ENCODE measurements around the gene ADAMTS3.
"Not testable (repeated sequence)": the region's sequence is repeated elsewhere in the genome, so short reads cannot be mapped to it uniquely, and the experiment has no call there.

Gene ADAMTS3

DNA sequence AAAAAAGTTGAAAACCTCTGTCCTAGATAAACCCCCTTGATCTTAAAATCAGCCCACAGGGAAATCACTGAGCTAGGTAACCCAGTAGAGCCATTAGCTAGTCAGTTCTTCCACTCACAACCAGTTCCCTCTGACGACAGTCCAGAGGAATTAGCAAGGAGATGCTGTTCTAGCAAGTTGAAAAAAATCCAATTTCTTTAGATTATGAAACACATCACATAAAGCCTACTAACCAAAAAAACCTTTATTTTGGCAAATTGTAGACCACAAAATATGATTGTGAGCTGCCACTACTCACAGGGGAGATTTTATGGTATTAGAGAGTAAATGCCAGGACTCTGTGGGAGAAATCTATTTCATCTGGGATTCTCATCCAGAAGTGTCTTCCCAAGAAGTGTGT, 22.6 kb downstream of the ADAMTS3 start:
- no peak for DNase-seq

DNA sequence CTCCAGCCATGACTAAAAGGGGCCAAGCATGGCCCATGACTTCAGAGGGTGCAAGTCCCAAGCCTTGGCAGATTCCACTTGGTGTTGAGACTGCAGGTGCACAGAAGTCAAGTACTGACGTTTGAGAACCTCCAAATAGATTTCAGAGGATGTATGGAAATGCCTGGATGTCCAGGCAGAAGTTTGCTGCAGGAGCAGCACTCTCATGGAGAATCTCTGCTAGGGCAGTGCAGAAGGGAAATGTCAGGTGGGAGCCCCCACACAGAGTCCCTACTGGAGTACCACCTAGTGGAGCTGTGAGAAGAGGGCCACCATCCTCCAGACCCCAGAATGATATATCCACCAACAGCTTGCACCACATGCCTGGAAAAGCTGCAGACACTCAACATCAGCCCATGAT, 28.3 kb downstream of the ADAMTS3 start:
- DNase-seq, result not testable (repeated sequence)

DNA sequence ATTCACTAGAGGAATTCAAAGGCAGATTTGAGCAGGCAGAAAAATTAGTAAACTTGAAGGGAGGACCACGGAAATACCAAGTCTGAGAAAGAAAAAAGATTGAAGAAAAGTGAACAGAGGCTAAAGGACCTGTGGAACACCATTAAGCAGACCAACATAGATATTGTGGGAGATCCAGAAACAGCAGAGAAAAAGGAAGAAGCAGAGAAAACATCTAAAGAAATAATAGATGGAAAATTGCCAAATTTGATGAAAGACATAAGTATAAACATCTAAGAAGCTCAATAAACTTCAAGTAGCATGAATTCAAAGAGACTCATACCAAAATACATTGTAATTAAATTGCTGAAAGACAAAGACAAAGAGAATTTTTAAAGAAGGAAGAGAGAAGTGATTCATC, 31.0 kb downstream of the ADAMTS3 start:
- no peak for DNase-seq

DNA sequence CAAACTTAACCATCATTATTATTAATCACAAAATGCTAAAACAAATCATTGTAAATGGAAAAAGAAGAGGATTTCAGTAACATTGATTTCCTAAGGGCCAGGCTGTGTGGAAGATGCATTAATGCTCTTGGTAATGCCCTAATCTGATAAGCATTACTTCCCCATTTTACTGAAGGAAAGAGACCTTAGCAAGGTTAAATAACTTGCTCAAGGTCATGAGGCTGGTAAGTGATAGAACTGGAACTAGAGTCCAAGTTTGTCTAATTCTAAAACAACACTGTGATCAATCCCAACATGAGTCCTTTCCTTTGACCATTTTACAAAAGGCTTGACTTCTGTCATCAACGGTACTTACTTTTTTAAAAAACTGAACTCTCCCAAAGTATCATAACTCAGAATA, 32.6 kb downstream of the ADAMTS3 start:
- DNase-seq, result no peak

DNA sequence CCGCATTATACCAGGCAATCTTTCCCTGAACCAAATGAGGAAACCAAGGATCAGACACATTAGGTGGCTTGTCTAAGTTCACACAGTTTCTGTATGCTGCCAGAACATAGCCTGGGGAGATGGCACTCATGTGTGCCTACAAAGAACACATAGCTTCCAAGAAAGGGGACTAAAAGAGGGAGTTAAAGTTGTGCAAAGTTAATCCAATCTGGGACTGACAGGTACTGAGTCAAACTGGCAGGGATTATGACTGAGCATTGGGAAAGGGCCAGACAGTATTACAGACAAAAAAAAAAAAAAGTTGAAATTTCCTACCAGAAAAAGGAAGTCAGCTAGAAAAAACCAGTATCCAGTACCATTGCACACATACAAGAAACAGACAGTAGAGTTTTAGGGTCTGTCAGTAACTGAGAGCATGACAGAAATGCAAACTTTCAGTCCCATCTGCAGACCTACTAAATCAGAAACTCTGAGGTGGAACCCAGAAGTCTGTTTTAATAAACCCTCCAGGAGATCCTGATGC, 37.2 kb downstream of the ADAMTS3 start:
- DNase-seq, result no peak

DNA sequence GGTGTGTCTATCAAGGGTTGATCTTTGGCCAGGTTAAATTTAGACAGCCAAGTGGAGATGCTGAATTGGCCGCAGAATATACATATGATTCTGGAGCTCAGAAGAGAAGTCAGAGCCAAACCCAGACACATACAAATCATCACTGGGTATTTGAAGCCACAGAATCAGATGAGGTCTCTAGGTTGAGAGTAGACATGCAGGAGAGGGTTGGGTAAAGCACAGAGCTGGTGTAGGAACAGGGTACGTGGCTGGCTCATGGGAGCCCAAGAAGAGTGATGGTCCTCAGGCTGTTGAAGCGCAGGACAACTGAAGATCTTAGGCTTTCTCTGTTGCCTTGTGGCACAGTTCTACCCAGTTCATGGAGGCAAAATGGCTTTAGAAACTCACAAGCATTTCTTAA, 37.7 kb downstream of the ADAMTS3 start:
- no peak for DNase-seq

DNA sequence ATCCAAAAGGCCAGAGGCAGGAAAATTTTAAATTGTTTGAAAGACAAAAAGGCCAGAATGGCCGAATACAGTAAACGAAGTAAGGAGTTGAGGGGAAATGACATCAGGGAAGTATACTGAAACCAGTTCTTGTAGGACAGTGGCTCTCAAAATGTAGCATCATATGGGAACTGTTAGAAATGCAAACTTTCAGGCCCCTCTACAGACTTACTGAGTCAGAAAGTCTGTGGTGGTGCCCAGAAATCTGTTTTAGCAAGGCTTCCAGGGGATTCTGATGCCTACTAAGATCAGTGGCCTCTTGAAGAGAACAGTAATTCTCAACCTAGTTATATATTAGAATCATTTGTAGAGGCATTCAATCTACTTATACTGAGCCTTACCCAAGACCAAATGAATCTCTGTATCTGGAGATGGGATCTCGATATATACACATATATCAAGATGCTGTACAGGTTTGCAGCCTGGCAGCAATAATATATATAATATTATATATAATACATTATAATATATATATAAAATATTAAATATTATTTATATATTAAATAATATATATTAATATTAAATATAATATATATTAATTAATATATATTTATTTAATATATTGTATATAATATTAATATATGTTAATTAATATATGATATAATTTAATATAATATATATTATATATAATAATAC, 39.7 kb downstream of the ADAMTS3 start:
- no peak for DNase-seq

DNA sequence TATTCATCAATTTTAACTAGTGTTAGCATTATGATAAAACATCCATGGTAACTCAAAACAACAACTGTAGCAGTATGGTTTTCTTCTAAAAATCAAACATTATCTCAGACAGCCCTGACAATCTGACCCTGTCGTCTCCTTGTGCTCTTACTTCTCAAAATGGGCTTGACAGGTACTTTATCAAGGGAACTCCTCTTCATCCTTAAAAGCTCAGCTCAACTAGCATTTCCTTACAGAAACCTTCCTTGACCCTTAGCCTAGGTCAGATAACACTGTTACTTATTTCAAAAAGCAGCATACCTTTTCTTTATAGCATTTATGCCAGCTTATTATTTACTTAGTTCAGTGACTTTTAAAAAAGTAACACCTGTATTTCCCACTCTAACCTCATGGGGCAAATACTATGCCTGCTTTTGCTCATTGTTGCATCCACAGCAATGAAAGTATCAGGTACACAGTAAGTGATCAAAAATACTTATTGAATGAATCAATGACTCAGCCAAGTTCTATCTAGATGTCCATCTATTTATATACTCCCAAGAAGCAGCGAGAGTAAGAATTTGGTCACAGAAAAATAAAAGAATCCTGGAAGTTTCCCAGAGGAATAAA, 41.9 kb downstream of the ADAMTS3 start:
- no peak for DNase-seq

DNA sequence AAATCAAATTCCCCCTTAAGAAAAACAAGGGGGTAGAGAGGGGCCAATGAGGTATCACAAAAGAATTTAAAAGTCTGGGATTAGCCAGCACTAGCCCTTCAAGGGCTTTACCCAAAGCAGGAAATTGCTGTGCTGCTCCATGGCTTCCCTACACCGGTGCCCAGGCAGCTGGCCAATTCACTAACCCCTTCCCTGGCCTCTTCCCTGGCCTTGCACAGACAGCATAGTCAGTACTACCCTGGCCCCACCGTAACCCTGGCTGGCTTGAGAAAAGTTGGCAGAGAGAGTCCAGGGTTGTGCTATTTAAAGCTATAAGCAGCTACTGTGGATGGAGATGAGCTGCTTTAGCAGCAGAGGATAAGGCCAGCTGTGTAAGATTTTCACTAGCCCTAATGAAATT, 43.1 kb downstream of the ADAMTS3 start:
- no peak for DNase-seq

DNA sequence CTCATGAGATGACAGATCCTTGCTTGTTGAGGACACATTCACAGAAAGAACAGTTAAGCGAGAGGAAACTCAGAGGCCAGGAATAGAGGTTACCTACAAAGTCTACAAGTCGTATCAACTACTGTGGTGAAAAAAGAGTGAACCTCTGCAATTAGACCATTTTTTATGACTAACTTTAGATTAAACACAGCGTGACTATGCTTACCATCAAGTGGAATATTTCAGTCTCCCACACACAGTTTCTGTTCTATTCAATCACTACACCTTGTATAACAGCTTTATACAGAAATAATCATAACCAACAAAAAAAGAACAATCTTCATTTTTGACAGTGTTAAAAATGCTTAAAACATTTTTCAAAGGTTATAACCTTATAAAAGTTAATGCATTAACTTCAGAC, 46.6 kb downstream of the ADAMTS3 start:
- no peak for DNase-seq

DNA sequence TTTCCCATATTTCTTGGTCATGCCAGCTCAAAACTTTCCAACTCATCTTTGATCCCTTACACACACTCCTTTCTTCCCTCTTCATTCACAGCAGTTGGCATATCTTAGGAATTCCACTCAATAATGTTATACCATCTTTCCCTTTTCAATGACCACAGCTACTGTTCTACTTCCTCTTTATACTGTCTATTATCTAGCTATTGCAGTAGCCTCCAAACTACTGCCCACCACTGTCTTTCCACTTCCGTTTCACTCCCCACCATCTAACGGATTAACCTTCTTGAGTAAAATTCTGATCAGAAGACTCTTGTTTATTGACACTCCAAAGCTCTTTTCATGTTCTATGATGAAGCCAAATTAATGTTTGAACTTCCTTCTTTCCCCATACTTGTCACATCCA, 55.8 kb downstream of the ADAMTS3 start:
- no peak for DNase-seq

DNA sequence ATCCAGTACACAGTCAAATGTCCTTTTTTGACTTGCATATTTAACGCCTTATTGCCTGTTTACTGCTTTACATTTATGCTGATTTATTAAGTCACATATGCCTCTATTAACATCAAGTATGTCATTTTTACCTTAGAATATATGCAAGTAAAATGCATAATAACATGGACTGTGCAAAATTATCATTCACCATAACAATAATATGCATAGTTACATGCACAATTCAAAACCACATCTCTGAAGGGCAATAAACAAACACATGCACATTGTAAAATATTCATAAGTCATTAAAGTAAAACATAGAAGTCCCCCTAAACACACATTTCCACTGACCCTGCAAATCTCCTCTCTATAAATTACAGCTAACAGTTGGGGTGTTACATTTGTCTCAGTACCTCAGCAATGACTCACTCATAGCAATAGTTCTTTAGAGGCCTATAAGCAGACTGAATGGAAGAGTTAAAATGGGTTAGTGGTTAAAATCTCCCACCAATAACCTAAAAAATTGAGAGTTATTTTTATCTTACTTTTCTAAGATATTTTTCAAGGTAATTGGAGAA, 61.1 kb downstream of the ADAMTS3 start:
- no peak for DNase-seq

DNA sequence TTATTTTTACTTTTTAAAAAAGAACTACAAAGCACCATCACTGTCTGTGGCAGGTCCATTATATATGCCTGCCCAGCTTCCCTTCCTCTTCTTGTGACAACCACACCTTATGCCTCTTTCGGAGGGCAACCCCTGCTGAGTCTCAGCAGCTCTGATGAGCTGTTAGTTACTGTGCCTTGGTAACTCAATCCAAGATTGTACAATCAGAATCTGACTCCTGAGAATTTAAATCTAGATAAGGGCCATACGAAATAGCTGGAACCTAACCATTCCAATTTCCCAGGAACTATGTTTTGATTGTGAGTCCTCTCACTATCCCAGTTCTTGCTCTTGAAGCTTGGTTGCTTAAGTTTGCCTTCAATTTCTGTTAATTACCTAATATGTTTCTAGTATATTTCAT, 61.9 kb downstream of the ADAMTS3 start:
- DNase-seq, result no peak

DNA sequence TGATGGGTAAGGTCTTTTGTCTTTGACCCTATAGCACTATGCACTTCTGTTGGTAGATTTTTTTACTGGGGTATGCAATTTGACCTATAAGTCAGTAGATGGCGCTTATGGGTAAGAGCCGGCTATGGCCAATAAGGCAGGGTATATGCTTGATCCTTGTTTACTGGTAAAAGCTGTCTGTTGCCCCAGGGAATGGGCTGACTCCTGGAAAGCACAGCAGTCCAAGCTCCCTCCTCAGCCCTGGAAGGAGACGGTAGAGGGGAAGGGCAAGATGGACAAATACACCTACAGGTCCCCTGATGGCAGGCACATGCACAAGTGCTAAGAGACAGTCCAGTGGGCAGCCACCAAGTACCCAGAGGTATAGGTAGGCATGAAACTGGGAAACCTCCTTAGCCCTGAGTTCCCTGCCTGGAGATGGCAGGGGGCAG, 63.7 kb downstream of the ADAMTS3 start:
- no peak for DNase-seq

DNA sequence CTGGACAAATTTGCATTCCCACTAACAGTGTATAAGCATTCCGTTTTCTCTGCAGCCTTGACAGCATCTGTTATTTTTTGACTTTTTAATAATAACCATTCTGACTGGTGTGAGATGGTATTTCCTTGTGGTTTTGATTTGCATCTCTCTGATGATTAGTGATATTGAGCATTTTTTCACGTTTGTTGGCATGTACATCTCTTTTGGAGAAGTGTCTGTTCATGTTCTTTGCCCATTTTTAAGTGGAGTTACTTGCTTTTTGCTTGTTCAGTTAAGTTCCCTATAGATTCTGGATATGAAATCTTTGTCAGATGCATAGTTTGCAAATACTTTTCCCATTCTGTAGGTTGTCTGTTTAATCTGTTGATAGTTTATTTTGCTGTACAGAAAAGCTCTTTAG, 68.8 kb downstream of the ADAMTS3 start:
- no peak for DNase-seq

DNA sequence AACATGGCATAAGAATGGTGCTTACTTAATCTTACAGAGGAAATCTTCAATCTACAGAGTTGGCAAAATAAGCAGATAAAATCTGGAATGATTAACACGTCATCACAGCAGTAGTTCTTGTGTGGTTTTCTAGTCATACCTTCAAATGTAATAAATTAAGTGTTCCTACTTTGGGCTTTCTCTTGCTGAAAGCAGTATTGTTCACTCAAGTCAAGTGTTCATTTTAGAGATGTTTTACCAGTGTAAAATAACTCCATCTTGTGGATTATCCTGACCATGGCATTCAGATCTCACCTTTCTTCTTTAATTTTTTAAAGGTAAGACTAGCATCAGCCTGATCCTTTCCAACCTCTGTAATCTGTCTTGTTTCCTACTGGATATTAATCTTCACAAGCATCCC, 72.9 kb downstream of the ADAMTS3 start:
- no peak for DNase-seq

DNA sequence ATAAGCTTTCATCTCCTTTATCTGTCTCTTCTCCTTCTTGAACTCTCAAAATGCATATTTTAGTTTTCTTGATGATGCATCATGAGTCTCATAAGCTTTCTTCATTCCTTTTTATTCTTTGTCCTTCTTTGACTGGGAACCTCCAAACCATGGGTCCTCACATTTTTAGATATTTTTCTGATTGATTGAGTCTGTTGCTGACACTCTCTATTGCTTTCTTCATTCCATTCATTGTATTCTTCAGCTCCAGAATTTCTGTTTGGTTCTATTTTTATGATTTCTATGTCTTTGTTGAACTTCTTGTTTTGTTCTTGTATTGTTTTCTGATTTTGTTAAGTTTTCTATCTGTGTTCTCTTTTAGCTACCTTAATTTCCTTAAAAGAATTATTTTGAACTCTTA, 74.9 kb downstream of the ADAMTS3 start:
- no peak for DNase-seq

DNA sequence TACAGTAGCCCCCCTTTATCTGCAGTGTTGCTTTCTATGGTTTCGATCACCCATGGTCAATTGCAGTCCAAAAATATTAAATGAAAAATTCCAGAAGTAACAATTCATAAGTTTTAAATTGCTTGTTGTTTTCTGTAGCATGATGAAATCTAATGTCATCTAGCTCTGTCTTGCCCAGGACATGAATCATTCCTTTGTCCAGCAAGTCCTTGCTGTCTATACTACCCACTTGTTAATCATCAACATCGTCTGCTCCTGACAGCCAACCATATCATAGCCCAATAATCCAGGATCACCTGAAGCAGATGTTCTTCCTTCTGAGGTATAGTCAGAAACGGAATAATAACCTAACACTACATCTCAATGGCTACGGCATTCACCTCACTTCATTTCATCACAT, 79.8 kb downstream of the ADAMTS3 start:
- no peak for DNase-seq

DNA sequence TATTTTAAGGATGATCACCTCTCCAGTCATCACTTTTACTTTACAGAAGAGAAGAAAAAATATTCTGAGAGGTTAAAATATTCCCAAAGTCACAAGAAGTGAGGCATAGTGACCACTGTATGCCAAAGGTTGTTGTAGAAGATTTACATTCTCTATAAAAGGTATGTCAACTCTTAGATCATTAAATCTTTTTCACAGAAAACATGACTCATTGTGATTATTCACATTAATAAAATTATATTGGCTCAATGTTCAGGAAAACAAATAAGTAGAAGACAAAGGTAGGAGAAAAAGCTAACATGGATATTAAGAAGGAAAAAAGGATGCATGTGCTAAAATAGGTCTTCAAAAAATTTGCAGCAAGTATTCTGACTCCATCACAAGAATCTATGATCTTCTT, 82.0 kb downstream of the ADAMTS3 start:
- DNase-seq, result no peak

DNA sequence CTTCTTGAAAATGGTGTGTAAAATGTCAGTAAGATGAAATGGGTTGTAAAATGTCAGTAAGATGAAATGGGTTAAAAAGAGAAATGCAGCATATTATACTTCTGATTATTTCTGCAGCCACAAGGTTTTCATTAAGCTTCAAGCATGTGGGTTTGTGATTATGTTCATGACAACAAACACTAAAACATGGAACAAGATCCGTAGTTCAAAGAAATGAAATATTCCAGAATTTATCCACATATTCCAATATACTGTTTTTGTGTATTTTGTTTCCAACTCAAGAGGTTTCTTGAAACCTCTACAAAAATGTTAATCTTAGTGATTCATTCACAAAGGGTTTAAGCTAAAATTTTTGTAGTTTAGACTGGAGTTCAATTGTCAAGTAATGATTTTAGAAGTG, 84.0 kb downstream of the ADAMTS3 start:
- no peak for DNase-seq

DNA sequence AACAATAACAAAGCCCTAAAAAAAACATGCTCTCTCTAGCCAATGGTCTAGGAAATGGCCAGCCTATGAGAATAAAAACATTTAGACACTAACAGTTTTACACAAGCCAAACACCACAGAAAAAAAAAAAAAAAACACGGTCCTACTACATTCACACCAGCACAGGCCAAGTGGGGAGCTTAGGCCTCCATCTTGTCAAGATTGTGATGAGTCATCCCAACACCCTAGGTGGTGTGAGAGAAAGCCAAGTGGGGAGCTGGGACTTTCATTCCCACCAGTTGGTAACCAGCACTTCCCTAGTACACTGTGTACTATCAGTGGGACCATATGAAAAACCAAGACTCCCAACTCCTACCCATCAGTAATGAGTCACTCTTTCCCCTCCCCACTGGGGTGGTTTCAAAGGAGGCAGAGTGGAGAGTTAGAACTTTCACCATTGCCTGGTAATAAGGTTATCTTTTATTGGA, 95.6 kb downstream of the ADAMTS3 start:
- DNase-seq, result no peak

DNA sequence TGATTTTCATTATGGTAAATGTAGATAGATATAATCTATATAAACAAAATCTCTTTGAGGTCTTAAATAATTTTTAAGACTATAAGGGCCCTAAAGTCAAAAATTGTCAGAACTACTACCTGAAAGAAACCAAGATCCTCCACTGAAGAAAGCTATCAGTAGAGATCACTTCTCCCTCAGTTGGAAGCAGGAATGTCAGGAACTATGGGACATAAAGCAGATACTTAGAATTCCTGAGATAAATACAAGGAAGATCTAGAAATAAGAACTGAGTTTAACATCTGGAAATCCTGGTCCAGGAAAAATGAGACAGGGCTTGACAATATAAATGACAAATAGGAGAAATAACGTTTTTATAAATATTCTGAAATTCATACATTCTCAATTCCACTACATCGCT, 97.2 kb downstream of the ADAMTS3 start:
- DNase-seq, result no peak

DNA sequence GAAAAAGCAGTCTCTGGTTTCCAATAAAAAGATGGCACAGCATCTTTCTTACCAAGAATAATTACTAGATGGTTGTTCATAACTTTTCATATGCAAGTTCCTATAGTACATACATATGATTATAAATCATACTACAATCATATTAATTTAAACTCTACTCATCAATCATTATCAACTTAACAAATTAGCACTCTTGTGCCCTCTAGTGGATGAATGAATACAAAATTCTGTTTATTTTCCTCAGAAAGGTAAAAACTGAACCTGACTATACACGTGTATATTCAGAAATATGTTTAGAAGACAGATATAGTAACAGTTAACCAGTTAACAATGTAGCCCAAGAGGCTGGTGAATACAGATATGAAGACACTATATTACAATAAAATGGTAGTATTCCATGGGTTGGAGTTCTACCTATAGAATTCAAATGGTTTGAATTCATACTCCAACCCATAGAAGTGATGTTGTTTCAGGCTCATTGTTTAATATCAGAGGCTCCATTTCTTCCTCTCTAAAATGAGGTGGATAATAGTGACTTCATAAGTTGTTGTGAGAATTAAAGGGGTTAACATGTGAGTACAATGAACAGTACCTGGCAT, 100.0 kb downstream of the ADAMTS3 start:
- no peak for DNase-seq

DNA sequence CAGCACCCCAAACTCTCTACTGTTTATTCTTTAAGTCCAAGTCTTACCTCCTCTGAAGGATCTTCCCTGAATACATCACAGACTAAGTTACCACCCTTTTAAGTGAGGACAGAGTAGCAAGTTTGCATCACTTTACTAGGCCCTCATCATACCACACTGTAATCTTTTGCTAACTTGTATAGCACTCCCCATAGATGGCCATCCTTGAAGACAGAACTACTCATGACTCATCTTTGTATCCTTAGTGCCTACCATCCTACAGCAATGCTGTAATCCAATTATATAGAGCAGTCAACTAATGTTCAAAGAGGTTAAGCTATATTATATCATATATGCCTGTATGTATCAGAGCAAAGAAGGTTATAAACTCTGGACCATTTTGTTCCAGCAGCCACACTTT, 101.4 kb downstream of the ADAMTS3 start:
- no peak for DNase-seq

Measured in GOT3 (cell line).